NCI-H82 treated with DMSO at 0.1 percent for 48 hours (cell line): ENCODE data around the gene C11orf58.
A peak's percentile ranks its signal among the peaks of the same experiment; 100 is the strongest.

Experiments
- DNase-seq: peaks from one replicate; lab custom pipeline; 2025; ENCODE audit not compliant: unreplicated experiment; lab: John Stamatoyannopoulos, UW

The C11orf58 gene

GRCh38 chr11:16784666-16785065 is 46.2 kb downstream of the C11orf58 start:
- DNase-seq = peak; percentile 65

- peak; percentile 30 for DNase-seq
Observed at GRCh38 chr11:16785520-16786128, 47.2 kb downstream of the C11orf58 start.

GRCh38 chr11:16786131-16786530 is 47.7 kb downstream of the C11orf58 start:
- DNase-seq = no peak

- no peak for DNase-seq
Observed at GRCh38 chr11:16787035-16787742, 48.7 kb downstream of the C11orf58 start.

- DNase-seq = peak; percentile 16
Observed at GRCh38 chr11:16788141-16789062, 50.0 kb downstream of the C11orf58 start.

GRCh38 chr11:16789063-16789420 is 50.6 kb downstream of the C11orf58 start:
- no peak for DNase-seq

- no peak for DNase-seq
Observed at GRCh38 chr11:16789560-16790485, 51.4 kb downstream of the C11orf58 start.

- DNase-seq = no peak
Observed at GRCh38 chr11:16790486-16791190, 52.2 kb downstream of the C11orf58 start.

- DNase-seq = no peak
Observed at GRCh38 chr11:16791191-16791961, 52.9 kb downstream of the C11orf58 start.

- DNase-seq = no peak
Observed at GRCh38 chr11:16792426-16792825, 54.0 kb downstream of the C11orf58 start.

- DNase-seq = no peak
Observed at GRCh38 chr11:16793009-16793408, 54.6 kb downstream of the C11orf58 start.

- DNase-seq = no peak
Observed at GRCh38 chr11:16793511-16793910, 55.1 kb downstream of the C11orf58 start.

GRCh38 chr11:16794047-16794818 is 55.8 kb downstream of the C11orf58 start:
- no peak for DNase-seq

GRCh38 chr11:16795146-16795545 is 56.7 kb downstream of the C11orf58 start:
- no peak for DNase-seq

- DNase-seq = no peak
Observed at GRCh38 chr11:16796311-16796710, 57.9 kb downstream of the C11orf58 start.

GRCh38 chr11:16797776-16798175 is 59.3 kb downstream of the C11orf58 start:
- DNase-seq = no peak

GRCh38 chr11:16799221-16799620 is 60.8 kb downstream of the C11orf58 start:
- no peak for DNase-seq

- DNase-seq = no peak
Observed at GRCh38 chr11:16799890-16800289, 61.4 kb downstream of the C11orf58 start.

- DNase-seq = no peak
Observed at GRCh38 chr11:16800382-16800781, 61.9 kb downstream of the C11orf58 start.
